ENCODE measurements around the gene GNAT1.
"Not testable (repeated sequence)": the region's sequence is repeated elsewhere in the genome, so short reads cannot be mapped to it uniquely, and the experiment has no call there.

GNAT1 gene

DNA sequence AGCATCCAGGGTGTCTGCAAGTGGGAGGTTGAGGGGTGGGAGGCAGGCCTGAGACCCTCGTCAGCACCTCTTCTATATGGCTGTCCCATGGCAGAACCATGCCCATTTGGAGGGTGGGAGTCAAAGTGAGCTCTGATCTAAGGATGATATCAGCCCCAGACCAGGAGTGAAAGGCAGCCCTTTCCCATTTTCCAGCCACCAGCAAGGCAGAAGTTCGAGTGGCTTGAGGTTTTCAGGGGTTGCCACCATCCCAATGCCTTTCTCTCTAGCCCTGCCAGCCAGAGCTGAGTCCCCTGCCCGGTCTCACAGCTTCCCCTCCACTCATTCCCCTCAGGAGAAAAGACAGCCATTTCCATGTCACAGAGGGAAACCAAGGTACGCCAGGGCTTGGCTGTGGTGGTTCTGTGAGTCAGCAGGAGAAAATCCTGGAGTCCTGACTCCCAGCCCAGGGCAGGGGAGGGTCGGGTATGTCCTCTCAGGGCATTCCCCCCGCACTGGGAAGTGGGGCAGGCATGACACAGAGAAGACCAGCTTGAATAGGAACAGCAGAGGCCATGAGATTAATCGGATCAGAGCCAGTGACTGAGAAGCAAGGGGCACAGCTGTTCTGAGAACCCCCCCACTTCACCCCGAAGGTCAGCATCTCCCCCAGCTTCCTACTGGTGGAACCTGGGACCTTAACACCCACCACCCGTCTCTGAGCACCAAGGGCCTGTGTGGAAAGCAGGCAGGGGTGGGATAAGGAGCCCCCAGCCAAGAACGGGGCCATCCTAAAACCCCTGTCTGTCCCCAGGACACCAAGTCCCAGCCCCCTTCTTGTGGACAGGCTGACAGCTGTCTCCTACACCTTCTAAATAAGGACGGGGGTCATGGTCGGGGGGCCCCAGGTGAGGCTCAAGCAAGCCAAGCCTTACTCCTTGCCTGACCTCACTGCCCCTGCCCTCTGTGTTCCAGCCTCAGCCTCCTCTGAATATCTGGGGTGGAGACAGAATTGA lies 12.7 kb downstream of the GNAT1 start:
- DNase-seq: no peak

DNA sequence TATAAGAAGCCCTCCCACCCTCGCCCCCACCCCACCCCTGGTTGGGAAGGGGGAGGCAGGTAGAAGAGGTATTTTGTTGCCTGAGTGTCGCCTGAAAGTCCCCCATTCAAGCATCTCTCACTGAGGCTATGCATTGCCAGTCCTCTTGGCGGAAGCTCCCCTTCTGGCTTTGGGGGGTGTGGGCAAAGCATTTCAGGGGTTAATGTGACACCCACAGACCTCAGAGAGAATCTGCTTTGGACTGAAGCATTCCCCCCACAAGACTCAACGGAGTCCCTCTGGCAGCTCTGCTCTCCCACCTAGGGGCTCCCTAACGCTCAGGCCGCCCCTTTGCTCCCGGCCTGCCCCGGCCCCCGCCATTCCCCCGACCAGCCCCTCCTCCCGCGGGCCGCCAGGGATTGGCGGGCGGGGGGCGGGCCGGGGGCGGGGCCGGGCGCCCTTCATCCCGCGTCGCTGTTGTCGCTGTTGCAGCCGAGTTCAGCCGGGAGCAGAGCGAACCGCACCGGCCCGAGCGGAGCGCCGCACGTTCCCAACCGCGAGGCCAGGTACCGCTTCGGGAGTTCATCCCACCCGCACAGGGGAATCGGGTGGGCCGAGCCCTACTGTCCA lies 13.5 kb downstream of the GNAT1 start, which contains the start of gene SLC38A3:
Gene SLC38A3 (plus strand): TSS at position 468 of the 609 bp plus-strand sequence. CDS start 8,929 bp downstream, outside the sequence.
- peak; percentile 49 for DNase-seq

DNA sequence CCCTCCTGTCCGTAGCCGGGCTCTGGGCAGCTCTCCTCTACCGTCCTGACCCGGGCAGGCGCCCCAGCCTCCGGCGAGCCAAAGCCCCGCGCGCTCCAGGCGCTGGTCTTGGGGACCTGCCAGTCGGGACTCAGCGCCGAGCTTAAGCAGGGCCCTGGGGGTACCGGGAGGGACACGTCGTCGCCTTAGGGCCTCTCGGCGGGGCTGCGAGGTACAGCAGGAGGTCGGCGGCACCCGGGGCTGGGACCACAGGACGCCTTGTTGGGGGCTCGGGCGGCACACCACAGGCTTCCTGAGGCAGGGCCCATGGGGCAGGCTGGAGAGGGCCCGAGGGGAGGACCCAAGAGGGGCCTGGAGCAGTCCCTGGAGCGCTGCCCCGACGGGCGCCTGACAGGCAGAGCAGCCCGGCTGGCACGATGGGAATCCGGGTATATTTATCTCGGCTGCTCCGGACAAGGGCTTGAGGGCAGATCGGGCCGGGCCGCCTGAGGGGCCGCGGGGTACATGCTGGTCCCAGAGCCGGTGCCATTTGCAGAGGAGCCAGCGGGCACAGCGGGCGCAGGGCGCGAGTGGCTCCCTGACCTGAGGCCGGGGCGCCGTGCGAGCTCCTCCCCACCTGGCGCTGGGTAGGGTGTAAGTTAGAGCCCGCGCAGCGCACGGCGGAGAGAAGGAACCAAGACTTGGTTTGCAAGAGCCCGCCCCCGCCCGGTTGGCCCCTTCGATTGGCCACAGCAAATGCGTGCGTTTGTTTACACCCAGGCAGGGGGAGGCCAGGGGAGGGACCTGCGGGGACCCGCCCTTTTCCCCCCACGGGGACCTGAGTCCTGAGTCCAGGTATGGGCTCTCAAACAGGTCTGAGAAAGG lies 14.2 kb downstream of the GNAT1 start:
- DNase-seq: peak; percentile 66

DNA sequence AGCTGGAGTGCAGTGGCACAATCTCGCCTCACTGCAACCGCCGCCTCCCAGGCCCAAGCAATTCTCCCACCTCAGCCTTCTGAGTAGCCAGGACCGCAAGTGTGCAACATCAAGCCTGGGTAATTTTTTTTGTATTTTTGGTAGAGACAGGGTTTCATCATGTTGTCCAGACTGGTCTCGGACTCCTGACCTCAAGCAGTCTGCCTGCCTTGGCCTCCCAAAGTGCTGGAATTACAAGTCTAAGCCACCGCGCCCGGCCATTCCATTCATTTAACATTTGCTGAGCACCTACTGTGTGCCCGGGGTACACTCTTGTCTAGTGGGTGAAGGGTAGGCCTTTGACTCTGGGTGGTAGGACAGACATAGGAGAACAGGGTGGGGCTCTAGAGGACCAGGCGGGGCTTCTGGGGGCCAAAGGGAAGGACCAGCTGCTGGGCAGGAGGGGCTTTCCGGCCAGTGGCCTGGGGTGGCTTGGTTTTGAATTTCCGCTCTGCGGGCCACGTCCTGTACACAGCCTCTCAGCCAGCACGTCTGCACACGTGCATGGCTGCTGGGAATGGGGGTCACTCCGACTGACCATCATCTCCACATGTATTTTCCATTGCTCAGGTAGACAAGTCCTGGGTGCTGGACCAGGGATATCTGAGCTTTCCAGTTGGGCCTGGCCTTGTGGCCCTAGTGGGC lies 16.1 kb downstream of the GNAT1 start:
- no peak for DNase-seq

DNA sequence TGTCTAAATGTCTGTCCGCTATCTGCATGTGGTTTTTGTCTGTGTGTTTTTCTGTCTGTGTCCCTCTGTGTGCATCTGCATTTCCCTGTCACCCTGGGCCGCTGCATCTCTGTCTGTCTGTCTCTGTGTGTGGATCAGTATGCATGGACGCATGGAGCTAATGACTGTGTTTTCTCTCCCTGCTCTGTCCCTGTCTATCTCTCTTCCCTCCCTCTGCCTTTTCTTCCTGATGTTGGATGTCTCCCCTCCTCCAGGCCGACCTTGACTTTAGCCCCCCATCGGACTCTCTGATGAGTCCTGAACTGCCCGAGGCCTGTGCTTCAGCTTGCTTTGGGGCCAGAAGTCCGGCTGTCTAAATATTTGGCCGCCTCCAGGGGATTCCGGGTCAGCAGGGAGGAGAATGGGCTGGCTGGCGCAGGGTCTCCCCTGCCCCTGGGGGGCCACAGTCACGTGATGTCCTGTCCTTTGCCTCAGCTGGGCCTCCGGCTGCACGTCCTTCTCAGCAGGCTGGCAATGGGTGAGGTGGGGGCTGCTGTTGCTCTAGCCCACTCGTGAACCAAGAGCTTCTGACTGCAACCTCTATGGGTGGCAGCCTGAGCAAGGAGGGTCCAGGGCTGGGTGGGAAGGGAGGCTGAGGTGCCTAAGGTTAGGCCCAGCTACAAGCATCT lies 17.4 kb downstream of the GNAT1 start:
- DNase-seq: peak; percentile 21

DNA sequence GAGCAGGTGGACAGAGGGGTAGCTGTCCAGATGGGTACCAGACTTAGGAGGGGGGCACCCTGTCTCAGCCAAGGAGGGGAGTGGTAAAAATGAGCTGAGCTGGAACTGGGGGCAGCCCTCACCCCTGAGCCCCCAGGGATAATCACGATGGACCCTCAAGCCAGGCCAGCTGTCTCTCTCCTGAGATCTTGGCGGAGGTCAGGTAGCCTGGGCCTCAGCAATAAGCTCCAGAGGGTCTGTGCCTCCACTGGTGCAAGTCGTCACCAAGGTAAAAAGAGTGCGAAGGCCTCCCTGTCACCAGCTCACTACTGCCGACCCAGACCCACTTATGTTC lies 18.7 kb downstream of the GNAT1 start:
- no peak for DNase-seq

DNA sequence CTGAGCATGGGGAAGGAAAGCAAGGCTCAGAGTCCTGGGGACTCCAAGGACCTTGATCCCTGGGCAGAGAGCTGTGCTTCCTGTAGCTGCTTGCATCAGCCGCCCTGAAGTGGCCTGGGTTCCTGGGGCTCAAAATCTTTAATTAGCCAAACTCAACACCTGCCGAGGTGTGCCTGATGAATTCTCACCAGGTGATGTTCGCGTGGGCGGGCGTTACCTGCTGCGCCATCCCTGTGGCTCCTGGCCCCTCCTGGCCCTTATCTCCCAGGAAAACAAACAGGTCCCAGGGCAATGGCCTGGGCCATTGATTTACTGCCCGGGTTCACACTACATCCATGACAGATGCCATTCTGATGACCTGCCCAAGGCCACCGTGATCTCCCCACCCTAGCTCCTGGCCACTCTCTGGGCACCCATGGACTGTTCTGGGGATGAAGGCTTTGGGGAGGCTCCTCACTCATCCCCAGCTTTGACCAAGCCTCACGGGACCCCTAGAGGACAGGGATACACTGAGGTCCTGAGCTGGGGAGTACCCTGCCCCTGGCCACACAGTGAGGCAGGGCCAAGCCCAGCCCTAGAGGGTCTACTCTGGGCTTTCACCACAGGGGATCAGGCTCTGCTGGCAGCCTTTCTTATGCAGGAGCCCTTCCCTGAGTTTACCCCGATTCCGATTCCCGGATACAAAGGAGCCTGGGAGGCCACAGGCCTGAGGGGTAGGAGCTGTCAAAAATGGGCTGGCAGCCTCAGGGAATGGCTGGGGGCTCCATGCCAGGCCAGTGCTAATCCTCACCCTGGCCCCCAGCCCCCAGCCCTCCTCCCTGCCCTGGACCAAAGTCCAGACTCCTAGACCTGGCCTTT lies 19.3 kb downstream of the GNAT1 start:
- peak; percentile 24 for DNase-seq

DNA sequence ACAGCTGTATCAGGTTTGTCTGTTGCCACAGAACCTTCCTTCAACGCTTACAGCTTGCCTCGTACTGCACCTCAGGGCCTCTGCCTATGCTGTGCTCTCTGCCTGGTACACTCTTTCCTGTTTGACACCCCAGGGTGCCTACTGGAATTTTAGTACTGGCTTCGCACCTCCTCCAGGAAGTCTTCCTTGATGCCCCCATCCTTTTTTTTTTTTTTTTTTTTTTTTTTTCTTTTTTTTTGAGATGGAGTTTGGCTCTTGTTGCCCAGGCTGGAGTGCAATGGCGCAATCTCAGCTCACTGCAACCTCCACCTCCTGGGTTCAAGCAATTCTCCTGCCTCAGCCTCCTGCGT lies 19.9 kb downstream of the GNAT1 start:
- DNase-seq: not testable (repeated sequence)

DNA sequence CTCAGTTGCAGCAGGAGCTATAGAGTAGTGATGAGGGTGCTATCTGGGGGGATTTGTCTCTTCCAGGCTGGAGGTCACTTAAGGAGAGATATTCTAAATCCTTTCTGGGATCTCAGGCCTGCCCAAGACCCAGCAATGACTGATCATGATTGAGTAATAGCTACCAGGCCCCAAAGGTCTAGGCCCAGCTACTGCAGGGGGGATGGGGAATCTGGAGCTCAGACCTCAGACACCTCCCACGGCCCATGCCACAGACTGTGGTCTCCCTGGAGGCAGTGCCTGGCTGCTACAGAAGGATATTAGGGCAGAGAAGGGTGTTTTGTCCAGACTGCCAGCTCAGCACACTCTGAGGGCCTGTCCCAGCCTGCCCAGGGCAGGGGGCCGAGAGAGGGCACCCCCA lies 20.5 kb downstream of the GNAT1 start:
- DNase-seq: no peak

DNA sequence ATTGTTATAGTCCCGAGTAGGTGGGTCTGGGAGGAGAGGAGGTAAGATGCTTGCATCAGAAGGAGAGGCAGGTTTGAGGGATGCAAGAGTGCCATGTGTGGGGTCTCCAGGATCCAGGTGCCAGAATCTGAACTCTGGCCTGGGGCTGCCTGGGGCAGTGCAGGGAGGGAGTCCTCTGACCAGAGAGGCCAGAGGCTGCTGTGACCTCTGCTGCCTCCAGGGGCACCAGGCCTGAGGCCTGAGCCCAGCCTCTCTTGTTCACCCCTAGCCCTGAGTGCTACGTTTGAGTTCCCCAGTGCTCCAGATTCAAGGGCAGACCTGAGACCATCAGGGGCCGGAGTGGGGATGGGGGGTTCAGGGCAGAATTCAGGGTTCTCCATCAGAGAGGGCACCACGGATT lies 21.1 kb downstream of the GNAT1 start:
- DNase-seq: no peak

DNA sequence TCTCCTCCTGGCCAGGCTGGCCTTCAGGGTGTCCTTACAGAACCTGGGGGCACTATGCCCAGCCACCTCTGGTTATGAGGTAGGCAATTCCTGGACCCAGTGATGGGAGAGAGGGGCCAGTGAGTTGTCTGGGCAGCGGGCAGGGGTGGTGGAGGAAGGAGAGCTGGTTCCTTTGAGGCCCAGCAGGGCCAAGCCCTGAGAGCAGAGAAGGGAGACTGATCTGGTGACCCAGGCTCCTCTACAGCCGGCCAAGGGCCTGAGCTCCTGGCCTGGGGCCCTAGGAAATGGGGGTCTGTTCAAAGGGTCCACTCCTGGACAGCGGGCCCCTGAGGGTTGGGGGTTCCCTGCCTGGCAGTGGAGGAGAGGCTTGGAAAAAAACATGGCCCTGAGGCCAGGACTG lies 21.6 kb downstream of the GNAT1 start:
- no peak for DNase-seq

DNA sequence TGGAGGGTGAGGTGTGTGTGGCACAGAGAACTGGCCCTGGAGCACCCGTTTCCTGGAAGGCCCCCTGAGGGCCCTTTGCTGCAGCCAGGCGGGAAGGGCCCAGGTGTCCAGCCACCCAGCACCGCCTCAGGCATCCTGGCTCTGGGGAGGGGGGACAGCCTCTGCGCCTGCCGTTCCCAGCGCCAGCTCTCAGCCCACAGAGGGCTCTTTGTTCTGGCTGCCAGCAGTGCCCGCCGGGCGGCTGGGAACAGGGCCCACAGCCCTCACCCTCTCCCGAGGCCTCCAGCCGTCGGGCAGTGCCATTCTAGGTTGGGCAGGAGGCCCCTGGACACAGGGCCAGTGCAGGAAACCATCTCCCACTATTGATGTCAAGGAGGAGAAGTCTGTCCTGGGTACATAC lies 22.0 kb downstream of the GNAT1 start:
- peak; percentile 57 for DNase-seq

DNA sequence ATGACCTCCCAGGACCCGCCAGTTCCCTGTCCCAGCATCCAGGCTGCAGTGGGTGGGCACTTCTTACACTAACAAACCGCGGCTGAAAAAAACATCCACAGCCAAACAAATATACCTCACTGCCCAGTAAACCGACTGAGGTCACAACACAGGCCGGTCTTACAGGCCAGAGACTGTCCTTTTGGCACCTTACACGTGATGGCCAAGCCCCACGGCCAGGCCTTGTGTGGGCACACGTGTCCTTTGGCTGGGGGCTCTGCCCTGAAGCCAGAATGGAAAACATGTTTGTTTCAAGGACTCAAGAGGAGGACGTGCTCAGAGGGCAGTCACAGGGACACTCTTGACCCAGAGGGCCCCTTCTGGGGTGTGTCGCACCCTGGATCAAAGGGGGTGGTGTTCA lies 23.4 kb downstream of the GNAT1 start:
- no peak for DNase-seq

DNA sequence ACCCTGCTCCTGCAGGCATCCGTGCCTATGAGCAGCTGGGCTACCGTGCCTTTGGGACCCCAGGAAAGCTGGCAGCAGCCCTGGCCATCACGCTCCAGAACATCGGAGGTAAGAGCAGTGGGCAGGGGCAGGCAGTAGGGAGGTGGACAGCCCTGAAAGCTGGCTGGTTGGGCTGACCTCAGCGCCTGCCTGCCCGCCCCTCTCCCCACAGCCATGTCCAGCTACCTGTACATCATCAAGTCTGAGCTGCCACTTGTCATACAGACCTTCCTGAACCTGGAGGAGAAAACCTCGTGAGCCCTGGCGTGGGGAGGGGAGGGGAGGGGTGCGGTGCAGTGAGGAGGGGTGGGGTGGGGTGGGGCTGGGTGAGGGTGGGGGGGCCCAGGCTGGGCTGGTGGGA lies 24.1 kb downstream of the GNAT1 start:
- no peak for DNase-seq

DNA sequence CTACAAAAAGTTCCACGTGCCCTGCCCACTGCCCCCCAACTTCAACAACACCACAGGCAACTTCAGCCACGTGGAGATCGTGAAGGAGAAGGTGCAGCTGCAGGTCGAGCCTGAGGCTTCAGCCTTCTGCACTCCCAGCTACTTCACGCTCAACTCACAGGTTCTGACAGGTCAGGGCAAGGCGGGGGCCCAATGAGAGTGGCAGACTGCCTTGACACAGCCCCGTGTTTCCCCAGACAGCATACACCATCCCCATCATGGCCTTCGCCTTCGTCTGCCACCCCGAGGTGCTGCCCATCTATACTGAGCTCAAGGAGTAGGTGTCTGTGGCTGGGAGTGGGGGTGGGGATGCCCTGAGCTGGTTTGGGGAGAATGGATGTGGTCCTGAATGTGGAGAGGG lies 26.3 kb downstream of the GNAT1 start:
- DNase-seq: no peak

DNA sequence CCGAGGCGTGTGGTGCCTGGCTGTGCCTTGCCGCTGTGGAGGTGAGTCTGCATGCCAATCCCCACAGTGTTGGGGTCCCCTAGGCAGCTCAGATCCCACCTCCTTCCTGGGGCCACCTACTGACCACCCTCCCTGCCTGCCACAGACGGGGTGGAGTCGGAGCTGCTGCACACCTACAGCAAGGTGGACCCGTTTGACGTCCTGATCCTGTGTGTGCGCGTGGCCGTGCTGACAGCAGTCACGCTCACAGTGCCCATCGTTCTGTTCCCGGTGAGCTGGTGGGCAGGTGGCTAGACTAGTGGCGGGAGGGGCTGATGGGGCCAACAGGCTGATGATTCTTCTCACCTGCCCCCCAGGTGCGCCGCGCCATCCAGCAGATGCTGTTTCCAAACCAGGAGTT lies 27.0 kb downstream of the GNAT1 start:
- no peak for DNase-seq

DNA sequence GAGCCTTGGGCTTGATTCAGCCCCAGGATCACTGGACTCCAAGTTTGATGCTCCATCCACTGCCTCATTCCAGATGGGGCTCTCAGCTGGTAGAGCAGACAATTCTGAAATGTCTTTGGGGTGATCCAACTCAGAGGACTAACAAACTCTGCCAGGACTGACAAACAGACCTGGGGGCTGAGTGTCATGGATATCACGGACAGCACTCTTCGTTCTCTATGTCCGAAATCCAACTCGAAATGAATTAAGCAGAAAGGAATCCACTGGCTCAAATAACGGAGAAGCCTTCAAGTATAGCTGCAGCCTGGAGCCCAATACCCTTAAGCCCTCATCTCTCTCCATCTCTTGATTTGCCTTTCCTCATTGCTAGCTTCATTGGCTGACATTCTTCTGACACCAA lies 27.9 kb downstream of the GNAT1 start:
- DNase-seq: no peak

DNA sequence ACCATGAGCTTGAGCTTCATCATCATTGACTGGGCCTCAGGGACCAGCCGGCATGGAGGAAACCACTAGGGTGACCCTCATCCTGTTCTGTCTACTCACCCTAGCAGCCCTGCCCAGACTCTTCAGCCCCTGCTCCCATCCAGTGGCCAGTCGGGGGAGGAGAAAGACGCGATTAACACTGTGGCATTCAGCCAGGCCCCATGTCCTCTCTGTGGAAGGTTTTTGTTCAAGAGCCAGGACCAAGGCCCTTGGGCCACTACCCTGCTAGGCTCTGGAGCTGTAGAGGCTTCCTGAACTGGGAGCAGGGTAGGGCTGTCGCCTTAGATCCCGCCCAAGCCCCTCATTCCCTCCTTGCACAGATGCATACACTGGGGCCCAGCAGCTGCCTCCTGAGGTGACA lies 28.7 kb downstream of the GNAT1 start:
- no peak for DNase-seq

DNA sequence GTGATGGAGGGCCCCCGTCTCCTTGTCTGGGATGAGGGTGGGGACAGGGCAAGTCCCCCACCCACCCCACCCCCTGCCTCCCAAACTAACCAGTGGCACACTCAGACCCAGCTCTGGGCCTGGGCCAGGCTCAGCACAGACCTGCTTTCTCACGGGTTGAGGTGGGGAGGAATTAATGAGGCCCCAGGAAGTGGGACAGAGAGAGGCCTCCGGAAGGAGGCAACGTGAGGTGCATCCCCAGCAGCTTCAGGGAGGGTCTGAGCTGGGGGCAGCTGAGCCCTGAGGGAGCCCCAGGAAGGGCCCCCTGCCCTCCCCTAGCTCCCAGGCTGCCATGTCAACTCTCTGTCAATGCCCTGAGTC lies 29.6 kb downstream of the GNAT1 start:
- DNase-seq: no peak

DNA sequence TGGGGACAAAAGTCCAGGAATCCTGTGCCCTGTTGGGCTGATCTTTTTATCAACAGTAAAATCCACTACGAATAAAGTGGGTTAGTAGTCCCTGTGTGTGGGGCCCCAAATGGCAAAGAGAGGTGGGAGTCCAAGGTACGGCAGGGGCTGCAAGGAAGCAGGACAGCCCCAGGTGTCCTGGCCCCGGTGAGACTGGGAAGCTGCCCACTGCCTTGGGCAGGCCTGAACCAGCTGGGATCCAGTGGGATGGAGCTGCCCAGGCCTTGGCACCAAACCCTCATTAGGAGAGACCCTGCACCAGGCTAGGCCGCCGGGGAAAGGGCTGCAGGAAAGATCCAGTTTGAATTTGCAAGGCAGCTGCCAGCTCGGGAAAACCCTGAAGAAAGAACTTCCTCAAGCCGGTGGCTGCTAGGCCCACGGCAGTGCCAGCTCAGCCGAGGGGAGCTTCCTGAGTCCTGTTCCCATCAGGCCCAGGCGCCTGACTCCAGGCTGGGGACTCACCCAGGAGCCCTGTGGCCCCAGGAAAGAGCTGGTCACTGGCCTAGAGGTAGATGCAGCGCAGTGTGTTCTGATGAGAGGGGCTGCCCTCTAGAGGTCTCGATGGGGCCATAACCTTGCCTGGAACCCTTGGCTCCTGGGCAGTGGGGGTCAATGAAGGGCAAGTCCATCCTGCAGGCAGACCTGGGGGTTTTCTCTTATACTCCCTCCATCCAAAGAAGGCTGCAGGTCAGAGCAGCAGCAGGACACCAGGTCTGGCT lies 30.2 kb downstream of the GNAT1 start:
- DNase-seq: no peak

DNA sequence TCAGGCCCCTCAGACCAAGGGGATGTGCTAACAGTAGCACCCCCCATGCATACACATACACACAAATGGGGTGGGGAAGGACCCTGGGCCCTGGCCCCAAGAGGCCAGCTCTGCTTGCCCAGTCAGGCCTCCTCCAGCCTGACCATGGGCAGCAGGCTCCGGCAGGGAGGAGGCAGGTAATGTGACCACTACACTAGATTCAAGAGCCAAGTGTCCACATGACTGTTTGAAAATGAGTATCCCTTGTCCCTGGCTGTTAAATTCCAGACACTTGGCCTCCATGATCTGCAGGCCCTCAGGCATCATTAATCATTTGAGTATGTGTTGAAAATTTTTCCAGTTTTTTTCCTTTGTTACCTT lies 30.7 kb downstream of the GNAT1 start:
- DNase-seq: no peak
